HG02588 (cell line): ENCODE results near the gene SPTBN4.
"Not testable (repeated sequence)": the region's sequence is repeated elsewhere in the genome, so short reads cannot be mapped to it uniquely, and the experiment has no call there.

Source experiments
- ATAC-seq: cut with Tn5 transposase; IDR thresholded peaks from one replicate; pipeline ENCODE4 v1.9.1; 2021; ENCODE audit warnings: mild to moderate bottlenecking, moderate library complexity; ENCODE audit not compliant: unreplicated experiment

The SPTBN4 gene

DNA sequence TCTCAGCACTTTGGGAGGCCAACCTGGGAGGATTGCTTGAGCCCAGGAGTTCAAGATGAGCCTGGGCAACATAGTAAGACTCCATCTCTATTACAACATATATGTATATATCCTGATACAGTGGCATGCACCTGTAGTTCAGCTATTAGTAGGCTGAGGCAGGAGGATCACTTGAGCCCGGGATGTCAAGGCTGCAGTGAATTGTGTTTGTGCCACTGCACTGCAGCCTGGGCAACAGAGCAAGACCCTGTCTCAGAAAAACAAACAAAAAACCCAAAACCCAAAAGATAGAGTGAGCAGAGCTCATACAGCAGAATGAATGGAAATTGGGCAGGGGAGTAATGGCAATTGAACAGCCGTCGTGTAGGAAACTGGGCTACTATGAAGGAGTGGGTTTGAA lies 92.6 kb downstream of the SPTBN4 start:
- no peak for ATAC-seq

DNA sequence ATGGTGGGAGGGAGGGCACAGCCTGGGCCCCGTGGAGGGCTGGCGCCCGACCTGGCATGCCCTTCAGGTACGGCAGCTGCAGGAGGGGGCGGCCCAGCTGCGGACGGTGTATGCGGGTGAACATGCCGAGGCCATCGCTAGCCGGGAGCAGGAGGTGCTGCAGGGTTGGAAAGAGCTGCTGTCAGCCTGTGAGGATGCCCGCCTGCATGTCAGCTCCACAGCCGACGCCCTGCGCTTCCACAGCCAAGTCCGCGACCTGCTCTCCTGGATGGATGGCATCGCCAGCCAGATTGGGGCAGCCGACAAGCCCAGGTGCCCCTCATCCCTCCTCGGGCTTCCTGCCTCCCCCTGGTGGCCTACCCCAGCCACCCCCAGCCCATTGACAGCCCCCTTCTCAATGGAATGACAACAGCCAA lies 93.3 kb downstream of the SPTBN4 start:
- no peak for ATAC-seq

DNA sequence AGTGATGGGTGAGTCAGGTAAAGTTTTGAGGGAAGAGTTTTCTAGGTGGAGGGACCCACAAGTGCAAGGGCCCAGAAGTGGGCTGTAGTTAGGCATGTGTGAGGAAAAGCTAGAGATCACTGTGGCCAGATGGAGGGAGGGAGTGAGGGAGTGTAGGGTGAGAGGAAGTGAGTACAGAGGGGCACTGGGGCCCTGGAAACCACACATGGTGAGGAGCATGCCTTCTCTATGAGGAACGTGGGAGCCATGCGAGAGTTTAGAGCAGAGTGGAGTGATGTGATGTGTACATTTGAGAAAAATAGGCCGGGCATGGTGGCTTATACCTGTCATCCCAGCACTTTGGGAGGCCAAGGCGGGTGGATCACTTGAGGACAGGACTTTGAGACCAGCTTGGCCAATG lies 95.1 kb downstream of the SPTBN4 start:
- no peak for ATAC-seq

DNA sequence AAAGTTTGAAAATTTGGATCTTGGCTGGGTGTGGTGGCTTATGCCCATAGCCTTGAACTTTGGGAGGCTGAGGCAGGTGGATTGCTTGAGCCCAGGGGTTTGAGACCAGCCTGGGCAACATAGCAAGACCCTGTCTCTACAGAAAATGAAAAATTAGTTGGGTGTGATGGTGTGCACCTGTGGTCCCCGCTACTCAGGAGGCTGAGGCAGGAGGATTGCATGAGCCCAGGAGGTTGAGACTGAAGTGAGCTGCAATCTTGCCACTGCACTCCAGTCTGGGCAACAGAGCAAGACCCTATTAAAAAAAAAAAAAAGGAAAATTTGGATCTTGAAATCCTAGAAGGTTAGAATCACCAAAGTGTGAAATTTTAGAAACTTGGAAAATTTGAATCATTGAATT lies 97.7 kb downstream of the SPTBN4 start:
- ATAC-seq = not testable (repeated sequence)

DNA sequence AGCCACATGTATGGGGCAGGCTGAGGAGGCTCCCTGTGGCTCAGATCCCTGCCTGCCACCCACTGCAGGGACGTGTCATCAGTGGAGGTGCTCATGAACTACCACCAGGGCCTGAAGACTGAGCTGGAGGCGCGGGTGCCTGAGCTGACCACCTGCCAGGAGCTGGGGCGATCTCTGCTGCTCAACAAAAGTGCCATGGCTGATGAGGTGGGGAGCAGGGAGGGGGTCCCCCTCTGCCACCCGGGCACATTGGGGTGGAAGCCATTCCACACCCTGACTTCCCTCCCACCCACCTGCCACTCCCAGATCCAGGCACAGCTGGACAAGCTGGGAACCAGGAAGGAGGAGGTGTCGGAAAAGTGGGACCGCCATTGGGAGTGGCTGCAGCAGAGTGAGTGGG lies 98.6 kb downstream of the SPTBN4 start:
- ATAC-seq = no peak

DNA sequence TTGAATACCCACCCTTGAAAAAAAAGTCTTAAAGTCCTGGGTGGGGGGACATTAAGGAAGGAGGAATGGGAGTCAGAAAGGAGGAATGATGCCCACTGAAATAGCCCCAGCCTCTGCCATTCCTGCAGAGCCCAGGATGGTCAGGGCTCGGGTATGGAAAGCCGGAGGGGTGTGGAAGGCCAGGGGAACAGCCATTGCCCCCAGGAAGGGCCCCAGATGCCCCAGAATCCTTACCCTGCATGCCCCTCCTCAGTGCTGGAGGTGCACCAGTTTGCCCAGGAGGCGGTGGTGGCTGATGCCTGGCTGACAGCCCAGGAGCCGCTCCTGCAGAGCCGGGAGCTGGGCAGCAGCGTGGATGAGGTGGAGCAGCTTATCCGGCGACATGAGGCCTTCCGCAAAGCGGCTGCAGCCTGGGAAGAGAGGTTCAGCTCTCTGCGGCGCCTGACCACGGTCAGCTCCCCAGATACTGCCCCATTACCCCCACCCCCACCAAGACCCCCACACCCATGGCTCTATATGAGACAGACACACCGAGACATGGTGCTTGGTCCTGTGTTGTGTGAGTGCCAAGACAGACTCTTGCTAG lies 99.2 kb downstream of the SPTBN4 start:
- ATAC-seq = no peak

DNA sequence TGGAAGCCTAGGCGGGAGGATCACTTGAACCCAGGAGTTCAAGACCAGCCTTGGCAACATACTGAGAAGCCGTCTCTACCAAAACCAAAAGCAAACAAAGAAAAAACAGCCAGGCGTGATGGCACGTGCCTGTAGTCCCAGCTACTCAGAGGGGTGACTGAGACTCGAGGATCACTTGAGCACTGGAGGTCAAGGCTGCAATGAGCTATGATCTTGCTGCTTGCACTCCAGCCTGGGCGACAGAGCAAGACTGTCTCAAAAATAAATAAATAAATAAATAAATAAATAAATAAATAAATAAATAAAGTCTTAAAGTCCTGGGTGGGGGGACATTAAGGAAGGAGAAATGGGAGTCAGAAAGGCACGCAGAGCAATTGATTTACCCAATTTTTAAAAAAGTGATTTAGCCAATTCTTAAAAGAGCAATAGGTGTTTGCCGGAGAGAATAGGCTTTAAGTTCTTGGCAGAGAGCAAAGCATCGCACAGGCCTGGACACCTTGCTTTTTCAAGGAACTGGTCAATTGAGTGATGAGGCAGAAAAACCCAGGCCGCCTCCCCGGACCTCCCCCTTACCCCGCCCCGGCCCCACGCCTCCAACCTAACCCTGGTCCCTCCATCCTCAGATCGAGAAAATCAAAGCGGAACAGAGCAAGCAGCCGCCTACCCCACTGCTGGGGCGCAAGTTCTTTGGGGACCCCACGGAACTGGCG lies 100.4 kb downstream of the SPTBN4 start:
- no peak for ATAC-seq

DNA sequence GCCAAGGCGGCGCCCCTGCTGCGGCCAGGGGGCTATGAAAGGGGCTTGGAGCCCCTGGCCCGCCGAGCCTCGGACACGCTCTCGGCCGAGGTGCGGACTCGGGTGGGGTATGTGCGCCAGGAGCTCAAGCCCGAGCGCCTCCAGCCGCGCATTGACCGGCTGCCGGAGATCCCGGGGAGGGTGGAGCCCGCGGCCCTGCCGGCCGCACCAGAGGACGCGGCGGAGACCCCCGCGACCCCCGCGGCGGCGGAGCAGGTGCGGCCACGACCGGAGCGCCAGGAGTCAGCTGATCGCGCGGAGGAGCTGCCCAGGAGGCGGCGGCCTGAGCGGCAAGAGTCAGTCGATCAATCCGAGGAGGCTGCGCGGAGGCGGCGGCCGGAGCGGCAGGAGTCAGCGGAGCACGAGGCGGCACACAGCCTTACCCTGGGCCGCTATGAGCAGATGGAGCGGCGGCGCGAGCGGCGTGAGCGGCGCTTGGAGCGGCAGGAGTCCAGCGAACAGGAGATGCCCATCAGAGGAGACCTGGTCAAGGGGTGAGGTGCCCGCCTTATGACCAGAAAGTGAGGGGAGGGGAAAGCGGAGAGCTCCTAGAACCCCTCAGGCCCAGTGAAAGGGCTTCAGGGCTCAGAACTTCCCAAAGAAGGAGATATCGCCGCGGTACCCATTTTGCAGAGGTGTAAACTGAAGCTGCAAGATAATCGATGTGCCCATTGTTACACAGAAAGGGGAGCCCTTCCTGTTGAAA lies 101.1 kb downstream of the SPTBN4 start:
- no peak for ATAC-seq

DNA sequence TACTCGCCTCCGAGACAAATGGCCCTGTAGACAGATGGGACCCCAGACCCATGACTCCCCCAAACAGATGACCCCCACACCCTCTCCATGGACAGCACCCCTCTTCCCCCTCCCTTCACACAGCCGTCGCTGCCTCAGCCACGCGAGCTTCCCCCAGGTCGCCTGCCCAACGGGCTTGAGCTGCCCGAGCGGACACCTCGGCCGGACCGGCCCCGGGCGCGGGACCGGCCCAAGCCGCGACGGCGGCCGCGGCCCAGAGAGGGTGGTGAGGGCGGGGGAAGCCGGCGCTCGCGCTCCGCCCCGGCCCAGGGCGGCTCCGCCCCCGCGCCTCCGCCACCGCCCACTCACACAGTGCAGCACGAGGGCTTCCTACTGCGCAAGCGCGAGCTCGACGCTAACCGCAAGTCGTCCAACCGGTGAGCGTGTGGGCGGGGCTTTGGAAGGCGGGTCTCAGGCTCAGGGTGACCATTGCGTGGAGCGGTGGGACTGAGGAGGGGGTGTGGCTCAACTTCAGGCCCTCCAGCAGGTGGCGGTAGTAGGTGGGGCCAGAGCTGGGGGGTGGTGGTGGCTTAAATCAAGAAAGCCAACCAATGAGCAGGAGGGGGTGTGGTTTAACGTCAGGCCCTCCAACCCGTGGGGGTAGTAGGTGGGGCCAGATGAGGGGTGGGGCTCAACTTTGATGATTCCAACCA lies 103.7 kb downstream of the SPTBN4 start:
- peak; percentile 73 for ATAC-seq

DNA sequence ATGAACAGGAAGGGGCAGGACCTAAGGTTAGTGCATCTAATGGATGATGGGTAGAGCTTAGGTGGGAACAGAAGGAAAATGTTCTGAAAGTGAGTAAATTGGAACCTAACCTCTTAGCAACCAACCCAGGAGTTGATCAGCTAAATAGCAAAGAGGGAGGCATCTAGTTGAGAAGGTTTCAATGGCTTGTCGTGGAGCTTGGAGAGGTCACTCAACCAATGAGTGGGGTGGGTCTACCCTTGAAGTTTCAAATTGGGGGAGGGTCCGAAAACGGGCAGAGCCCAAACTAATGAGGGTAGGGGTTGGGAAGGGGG lies 104.2 kb downstream of the SPTBN4 start:
- ATAC-seq = no peak

DNA sequence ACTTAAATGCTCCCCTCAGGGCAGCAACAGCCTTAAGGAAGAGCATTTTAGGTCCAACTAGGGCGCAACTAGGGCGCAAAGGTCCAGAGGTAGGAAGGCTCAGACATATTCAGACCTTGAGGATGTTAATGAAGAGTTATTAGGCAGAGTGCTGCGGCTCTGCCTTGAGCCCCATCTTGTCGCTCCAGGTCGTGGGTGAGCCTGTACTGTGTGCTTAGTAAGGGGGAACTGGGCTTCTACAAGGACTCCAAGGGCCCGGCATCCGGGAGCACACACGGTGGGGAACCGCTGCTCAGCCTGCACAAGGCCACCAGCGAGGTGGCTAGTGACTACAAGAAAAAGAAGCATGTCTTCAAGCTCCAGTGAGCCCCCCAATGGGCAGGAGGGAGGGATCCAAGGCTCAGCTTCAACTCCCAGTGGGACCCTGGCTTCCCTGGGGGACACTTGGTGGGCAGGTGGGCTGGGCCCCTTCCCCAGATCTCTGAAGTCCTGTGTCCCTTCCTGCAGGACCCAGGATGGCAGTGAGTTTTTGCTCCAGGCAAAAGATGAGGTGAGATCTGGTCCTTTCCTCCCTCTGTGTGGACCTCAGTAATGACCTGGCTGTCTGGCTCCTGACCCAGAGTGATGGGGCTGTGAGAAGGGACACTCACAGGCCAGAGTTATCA lies 105.2 kb downstream of the SPTBN4 start:
- ATAC-seq = no peak

DNA sequence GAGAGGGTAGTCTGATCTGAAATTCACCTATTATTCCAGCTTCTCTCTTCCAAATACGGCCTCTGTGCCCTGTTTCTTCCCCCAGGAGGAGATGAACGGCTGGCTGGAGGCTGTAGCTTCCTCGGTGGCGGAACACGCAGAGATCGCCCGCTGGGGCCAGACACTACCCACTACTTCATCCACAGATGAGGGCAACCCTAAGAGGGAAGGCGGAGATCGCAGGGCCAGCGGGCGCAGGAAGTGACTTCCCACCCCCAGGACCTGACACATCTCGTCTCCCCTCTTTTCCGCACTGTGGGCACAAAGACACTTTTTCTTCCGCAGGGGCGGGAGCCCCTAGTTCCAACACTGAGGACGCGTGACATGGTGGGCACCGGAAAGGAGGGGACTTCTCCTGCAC lies 108.5 kb downstream of the SPTBN4 start:
- no peak for ATAC-seq

DNA sequence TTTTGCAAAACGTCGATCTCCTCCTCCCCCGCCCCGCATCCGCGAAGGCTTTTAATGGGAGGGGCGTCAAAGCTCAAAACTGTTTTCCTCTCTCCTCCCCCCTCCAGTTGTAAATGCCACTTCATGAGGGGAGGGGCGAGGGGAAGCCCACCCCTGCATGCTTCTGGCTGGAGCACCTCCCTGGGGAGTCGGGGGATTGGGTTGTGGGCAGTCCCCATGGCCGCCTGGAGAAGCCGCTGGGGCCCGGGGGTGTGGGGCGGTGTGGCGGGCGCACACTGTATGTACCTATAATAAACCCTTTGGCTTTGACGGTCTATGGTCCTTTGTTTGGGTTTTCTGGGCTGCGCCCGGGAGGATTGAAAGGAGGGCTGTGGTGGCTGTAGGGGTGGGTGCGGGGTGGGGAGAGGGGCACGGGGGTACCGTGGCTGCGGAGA lies 109.4 kb downstream of the SPTBN4 start:
- ATAC-seq = no peak

DNA sequence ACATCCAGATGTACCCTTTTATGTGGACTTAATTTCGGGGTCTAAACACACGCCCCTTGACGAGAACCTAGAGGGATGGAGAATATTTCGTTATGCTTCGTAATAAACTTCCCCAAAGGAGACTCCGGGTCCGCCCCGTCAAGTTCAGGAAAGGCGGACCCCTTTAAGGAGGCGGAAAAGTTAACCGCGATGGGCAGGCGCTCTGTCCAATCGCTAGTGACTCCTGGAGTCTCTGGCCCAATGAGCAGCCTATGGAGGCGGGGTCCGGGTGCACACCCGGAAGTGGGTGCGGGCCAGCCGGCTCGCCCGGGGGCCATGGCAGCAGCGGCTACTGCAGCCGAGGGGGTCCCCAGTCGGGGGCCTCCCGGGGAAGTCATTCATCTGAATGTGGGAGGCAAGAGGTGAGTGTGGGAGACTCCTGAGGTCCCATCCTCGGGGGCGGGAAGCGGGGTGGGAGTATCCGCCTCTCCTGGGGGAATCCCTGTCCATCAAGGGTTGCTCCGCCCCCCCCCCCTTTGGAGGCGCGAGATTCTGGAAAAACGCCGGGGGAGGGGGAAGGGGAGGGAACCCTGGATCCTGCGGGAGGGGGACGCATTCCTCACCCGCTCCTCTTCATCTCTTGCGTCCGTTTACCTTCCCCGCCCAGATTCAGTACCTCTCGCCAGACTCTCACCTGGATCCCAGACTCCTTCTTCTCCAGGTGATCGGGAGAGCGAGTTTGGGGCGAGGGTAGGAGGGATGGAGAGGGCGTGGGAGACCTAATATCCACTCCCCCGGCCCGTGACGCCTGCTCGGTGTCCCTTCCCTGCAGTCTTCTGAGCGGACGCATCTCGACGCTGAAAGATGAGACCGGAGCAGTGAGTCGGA lies 110.0 kb downstream of the SPTBN4 start, which contains the start of gene SHKBP1:
Gene SHKBP1 (plus strand): TSS at position 289 of the 867 bp plus-strand sequence. CDS start 27 bp downstream, at position 316.
- ATAC-seq = peak; percentile 94

DNA sequence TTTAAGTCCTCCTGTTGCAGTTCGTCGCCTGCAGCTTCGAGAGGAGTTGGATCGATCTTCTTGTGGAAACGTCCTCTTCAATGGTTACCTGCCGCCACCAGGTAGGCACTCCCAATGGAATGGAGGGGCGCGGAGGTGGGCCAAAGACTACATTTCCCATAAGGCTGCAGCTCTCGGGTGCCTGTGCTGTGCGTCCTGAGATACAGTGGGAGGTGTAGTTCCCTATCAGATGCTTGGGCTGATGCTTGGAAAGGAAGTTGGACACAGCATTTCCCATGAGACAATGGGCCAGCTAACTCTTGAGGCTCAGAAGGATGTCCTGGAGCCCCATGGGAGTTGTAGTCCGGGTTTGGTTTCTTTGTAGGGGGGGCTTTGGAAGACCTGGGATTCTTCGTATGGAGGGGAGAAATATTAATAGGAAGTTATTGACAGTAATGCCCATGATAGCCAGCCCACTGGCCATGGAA lies 111.7 kb downstream of the SPTBN4 start:
- no peak for ATAC-seq

DNA sequence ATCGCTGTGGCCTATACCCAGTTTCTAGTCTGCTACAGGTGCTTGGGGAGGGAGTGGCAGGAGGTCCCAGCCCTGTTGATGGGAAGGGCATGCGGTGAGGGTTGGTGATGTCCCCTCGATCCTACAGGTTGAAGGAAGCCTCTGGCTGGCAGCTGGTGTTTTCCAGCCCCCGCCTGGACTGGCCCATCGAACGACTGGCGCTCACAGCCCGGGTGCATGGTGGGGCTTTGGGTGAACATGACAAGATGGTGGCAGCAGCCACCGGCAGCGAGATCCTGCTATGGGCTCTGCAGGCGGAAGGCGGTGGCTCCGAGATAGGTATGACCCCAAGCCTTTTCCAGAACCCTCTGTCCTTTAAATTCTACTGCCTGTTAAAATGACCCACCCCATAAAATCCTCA lies 113.8 kb downstream of the SPTBN4 start:
- no peak for ATAC-seq

DNA sequence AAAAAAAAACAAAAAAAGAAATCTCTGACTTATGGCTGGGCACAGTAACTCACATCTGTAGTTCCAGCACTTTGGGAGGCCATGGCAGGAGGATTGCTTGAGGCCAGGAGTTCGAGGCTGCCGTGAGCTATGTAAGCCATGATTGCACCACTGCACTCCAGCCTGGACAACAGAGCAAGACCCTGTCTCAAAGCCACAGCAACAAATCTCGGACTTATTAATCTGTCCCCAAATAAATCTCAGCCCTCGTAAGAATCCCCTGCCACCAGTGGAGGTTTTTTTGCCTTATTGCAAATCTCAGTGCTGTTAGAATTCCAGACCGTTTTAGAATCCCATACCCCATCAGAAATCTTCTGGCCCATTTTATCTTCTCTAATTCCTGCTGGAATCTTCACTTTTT lies 114.7 kb downstream of the SPTBN4 start:
- no peak for ATAC-seq

DNA sequence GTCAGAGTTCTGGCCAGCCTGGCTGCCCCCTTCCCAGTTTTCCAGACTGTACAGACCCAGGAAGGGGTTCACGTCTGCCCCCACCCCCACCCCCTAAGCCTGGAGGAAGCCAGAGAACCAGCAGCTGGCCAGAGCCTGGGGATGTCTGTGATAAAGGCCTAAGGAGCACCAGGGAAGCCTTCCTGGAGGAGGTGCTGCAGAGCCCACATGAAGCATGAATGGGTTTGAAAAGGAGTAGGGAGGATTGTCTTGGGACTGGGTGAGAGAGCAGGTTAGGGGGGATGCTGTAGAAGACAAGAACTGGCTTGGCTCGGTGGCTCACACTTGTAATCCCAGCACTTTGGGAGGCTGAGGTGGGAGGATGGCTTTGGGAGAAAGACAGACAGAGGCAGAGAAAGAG lies 115.7 kb downstream of the SPTBN4 start:
- ATAC-seq = no peak

DNA sequence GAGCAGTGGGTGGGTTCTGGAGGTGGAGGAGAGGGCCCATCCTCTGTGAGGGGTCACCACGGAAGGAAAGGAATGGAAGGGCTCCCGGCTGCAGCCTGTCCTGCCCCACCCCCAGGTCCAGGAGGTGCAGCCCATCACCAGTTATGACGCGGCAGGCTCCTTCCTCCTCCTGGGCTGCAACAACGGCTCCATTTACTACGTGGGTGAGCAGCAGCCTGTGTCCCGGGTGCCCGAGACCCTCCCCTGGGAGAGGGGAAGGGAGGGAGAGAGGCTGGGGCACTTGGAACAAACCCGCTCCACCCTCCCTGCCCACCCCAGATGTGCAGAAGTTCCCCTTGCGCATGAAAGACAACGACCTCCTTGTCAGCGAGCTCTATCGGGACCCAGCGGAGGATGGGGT lies 116.5 kb downstream of the SPTBN4 start:
- ATAC-seq = no peak

DNA sequence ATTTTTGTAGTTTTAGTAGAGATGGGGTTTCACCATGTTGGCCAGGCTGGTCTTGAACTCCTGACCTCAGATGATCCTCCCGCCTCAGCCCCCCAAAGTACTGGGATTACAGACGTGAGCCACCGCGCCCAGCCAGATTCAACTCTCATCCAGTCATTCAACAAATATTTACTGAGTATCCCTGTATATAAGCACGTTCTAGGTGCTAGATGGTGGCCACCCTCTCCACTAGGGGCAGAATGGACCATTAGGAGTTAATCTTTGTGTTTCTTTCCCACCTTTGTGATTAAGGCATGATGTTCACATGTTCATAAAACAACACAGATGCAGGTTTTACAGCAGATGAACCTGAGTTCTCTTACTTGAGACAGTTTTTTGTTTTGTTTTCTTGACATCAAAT lies 117.2 kb downstream of the SPTBN4 start:
- ATAC-seq = no peak
